ENCODE measurements around the gene SLMAP. TPM values are rescaled to one million over a fixed set of nuclear protein-coding genes. Genes with fewer than 3 reads are reported as not detected.

The SLMAP gene
- total and polyA plus RNA-seq, 2 of the 13 experiments (the other 11 are each of a cell fraction or from before 2014, with no cell fraction given) = 24.0 to 48.3 TPM

DNA sequence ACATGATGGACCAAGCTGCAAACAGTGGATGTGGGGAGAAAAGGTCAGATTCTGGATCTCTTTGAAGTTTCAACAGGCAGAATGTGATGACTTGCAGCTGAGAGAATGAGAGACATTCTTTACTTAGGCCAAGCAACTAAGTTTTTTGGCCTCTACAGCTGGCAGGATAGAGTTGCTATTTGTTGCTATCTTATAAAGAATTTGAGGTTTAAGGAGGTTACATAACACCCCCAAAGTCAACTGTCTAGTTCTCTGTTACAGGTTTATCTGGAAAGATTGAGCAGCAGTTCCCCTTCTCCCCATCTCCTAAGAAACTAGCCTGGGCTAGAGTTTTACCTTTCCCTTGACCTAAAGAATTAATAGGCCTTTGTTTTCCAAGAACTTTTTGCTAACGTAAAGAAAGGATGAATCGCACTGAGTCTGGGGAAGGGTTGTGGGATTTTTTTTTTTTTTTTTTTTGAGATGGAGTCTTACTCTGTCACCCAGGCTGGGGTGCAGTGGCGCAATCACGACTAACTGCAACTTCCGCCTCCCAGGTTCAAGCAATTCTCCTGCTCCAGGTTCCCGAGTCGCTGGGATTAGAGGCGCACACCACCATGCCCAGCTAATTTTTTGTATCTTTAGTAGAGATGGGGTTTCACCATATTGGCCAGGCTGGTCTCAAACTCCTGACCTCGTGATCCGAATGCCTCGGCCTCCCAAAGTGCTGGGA lies 26.6 kb upstream of the SLMAP start:
- CTCF ChIA-PET (ENCODE audit: low intra/inter-chr PET ratio, low total read pairs) = no interaction called here
- Histone ChIP-seq H3K9me3 (ENCODE audit: low read length) (no peaks in the 10 kb centered on the region), H3K4me2 (ENCODE audit: low read depth, low read length) (no peak overlapping the region), H3K27me3 (ENCODE audit: control insufficient read depth in 1 of 2, insufficient read depth in 2 of 2, low read length in 2 of 2) (no peaks in the 10 kb centered on the region), H3K27ac (ENCODE audit: extremely low read length, insufficient read depth, low read length) (no peak overlapping the region), H3K36me3 (replicated peaks in 1 of 2; ENCODE audit: control insufficient read depth in 1 of 2, insufficient read depth in 2 of 2, low read length in 2 of 2) (no peaks in the 10 kb centered on the region), H3K4me3 (replicated peaks in 1 of 3; ENCODE audit: insufficient read depth in 1 of 3, low read depth in 2 of 3, low read length in 3 of 3) (no peak overlapping the region), H2AFZ (ENCODE audit: low read length) (no peak overlapping the region), H3K4me1 (ENCODE audit: insufficient read depth, low read length) (peaks cover 14% of the 10 kb centered on the region; the same call in 1 of the 2 replicates), H4K20me1 (ENCODE audit: insufficient read depth, low read length) (no peaks in the 10 kb centered on the region), H3K9ac (ENCODE audit: insufficient read depth, low read depth, low read length) (no peak overlapping the region), H3K79me2 (ENCODE audit: insufficient read depth, low read length) (no peaks in the 10 kb centered on the region)
- 60% methylated on average over 11 of the region's 11 CpGs for whole genome bisulfite sequencing (ENCODE audit: low lambda C conversion rate)
- TF ChIP-seq NR2C2 (CRISPR knock-in tag; IDR thresholded peaks at IDR 0.05; ENCODE audit: borderline replicate concordance) (no peak), SP1 (IDR thresholded peaks at IDR 0.05) (no peak), SP1 (CRISPR knock-in tag; IDR thresholded peaks at IDR 0.05) (no peak), ZNF468 (CRISPR knock-in tag; IDR thresholded peaks at IDR 0.05) (no peak), RFXANK (CRISPR knock-in tag; IDR thresholded peaks at IDR 0.05) (no peak), ZNF746 (CRISPR knock-in tag; IDR thresholded peaks at IDR 0.05) (no peak), MXD4 (CRISPR knock-in tag; IDR thresholded peaks at IDR 0.05) (no peak), KLF12 (CRISPR knock-in tag; IDR thresholded peaks at IDR 0.05; ENCODE audit: borderline replicate concordance) (no peak), ZNF598 (CRISPR knock-in tag; IDR thresholded peaks at IDR 0.05; ENCODE audit: borderline replicate concordance) (no peak), NONO (IDR thresholded peaks at IDR 0.05) (no peak), NONO (CRISPR knock-in tag; conservative IDR thresholded peaks at IDR 0.05) (no peak)
- TF ChIP-seq, protein P1, sequence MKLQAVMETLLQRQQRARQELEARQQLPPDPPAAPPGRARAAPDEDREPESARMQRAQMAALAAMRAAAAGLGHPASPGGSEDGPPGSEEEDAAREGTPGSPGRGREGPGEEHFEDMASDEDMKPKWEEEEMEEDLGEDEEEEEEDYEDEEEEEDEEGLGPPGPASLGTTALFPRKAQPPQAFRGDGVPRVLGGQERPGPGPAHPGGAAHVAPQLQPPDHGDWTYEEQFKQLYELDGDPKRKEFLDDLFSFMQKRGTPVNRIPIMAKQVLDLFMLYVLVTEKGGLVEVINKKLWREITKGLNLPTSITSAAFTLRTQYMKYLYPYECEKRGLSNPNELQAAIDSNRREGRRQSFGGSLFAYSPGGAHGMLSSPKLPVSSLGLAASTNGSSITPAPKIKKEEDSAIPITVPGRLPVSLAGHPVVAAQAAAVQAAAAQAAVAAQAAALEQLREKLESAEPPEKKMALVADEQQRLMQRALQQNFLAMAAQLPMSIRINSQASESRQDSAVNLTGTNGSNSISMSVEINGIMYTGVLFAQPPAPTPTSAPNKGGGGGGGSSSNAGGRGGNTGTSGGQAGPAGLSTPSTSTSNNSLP (IDR thresholded peaks at IDR 0.05; ENCODE audit: low read depth, low read length) = no peak
- no peak for DNase-seq (ENCODE audit: low spot score)
- POLR2A ChIA-PET = no interaction called here
- FAIRE-seq = no peak
- ATAC-seq = no peak
- intact Hi-C loops (cut with micrococcal nuclease; ENCODE audit: unreplicated experiment) (no loop called here), in situ Hi-C loops (cut with HindIII; ENCODE audit: extremely low pct_ligation_motif_present, low pct_unique_long_range_greater_than_20kb) (no loop called here)
- no TSS peak for BruUV-seq (replicated peaks)
